B cell (primary cell): ENCODE measurements around the gene CYTL1. TPM values are rescaled to one million over a fixed set of nuclear protein-coding genes. Genes with fewer than 3 reads are reported as not detected.

Experiments used
- ATAC-seq: fragments of 200-7000 bp; cut with Tn5 transposase; one replicate; pipeline ENCODE4 v1.10.0; 2021; ENCODE audit warnings: low read depth, mild to moderate bottlenecking, moderate number of reproducible peaks, moderate library complexity
- CTCF ChIA-PET: fragments of 350-600 bp; sonication (Branson Sonifier 250); formaldehyde crosslinking; loops from one replicate; lab custom pipeline; 2021; ENCODE audit warnings: antibody characterized with exemption, inconsistent platforms; lab: Charles Lee
- POLR2A ChIA-PET: fragments of 350-600 bp; sonication (Branson Sonifier 250); formaldehyde crosslinking; loops from one replicate; lab custom pipeline; 2021; ENCODE audit warnings: antibody characterized with exemption; lab: Charles Lee
- DNase-seq: peaks from one replicate; pipeline ENCODE4 v3.0.0; 2013
- H2AFZ ChIP-seq: 2 replicates; pipeline ENCODE4 v1.6.1; 2012; ENCODE audit warnings: mild to moderate bottlenecking, low read depth, low read length; ENCODE audit not compliant: insufficient read depth, poor library complexity, severe bottlenecking
- H3K27ac ChIP-seq, 2 donors: 1 replicate in 1 of 2; 2 replicates in 1 of 2; pipeline ENCODE4 v1.5.1; 2012 to 2013; ENCODE audit warnings: low read length in 2 of 2, mild to moderate bottlenecking in 2 of 2, moderate library complexity in 1 of 2
- H3K27me3 ChIP-seq, 4 experiments: fragments of 200-600 bp in 1 of 4; sonication (generic) in 1 of 4; replicated peaks in 1 of 4; 1 replicate in 2 of 4; 2 replicates in 2 of 4; pipeline versions ENCODE4 v1.6.1 to v1.7.0; 2013 to 2016; ENCODE audit warnings: low read length in 3 of 4, mild to moderate bottlenecking in 2 of 4, mixed read lengths in 1 of 4, moderate library complexity in 1 of 4; ENCODE audit not compliant: insufficient read depth in 4 of 4, control insufficient read depth in 3 of 4; ENCODE audit errors: control extremely low read depth in 1 of 4
- H3K36me3 ChIP-seq, 2 experiments: replicated peaks in 1 of 2; 1 replicate in 1 of 2; 2 replicates in 1 of 2; pipeline versions ENCODE4 v1.6.1 to v1.7.1; 2013; ENCODE audit warnings: low read length in 1 of 2; ENCODE audit not compliant: insufficient read depth in 2 of 2, control insufficient read depth in 1 of 2; ENCODE audit errors: control extremely low read depth in 1 of 2, extremely low read depth in 1 of 2
- H3K4me1 ChIP-seq, 2 donors: fragments of 200-600 bp in 1 of 2; sonication (generic) in 1 of 2; 1 replicate in 1 of 2; 2 replicates in 1 of 2; pipeline versions ENCODE4 v1.5.1 to v1.6.1; 2013 to 2017; ENCODE audit warnings: low read length in 2 of 2; ENCODE audit not compliant: control insufficient read depth in 2 of 2, insufficient read depth in 2 of 2
- H3K4me2 ChIP-seq: replicated peaks from 2 replicates; pipeline ENCODE3; 2012; ENCODE audit warnings: mild to moderate bottlenecking, low read depth, low read length; ENCODE audit not compliant: poor library complexity, severe bottlenecking
- H3K4me3 ChIP-seq, 5 experiments: fragments of 200-600 bp in 1 of 5; sonication (generic) in 1 of 5; 1 replicate in 3 of 5; 2 replicates in 2 of 5; pipeline versions ENCODE4 v1.5.1 to v1.7.0; 2011 to 2016; ENCODE audit warnings: low read length in 4 of 5, mild to moderate bottlenecking in 4 of 5, low read depth in 2 of 5, control low read depth in 1 of 5, moderate library complexity in 1 of 5; ENCODE audit not compliant: insufficient read depth in 1 of 5; ENCODE audit errors: control extremely low read depth in 1 of 5, extremely low read depth in 1 of 5
- H3K79me2 ChIP-seq: fragments of 200-600 bp; sonication (generic); one replicate; pipeline ENCODE4 v1.6.0; 2016; ENCODE audit warnings: low read length; ENCODE audit not compliant: control insufficient read depth, insufficient read depth
- H3K9ac ChIP-seq: fragments of 200-600 bp; sonication (generic); 2 replicates; pipeline ENCODE4 v1.6.1; 2017; ENCODE audit warnings: mild to moderate bottlenecking, low read length, moderate library complexity
- H3K9me3 ChIP-seq, 3 donors: one replicate each; pipeline versions ENCODE4 v1.6.1 to v1.7.1; 2013; ENCODE audit warnings: low read length in 2 of 3; ENCODE audit not compliant: control insufficient read depth in 2 of 3, insufficient read depth in 1 of 3; ENCODE audit errors: control extremely low read depth in 1 of 3
- H4K20me1 ChIP-seq: 2 replicates; pipeline ENCODE4 v1.6.0; 2012; ENCODE audit warnings: mild to moderate bottlenecking, low read length; ENCODE audit not compliant: insufficient read depth, control insufficient read depth, poor library complexity, severe bottlenecking
- H3K27ac Mint-ChIP-seq: one replicate; pipeline ENCODE4 v1.8.0; 2021; ENCODE audit warnings: mixed read lengths
- H3K27me3 Mint-ChIP-seq: one replicate; pipeline ENCODE4 v1.8.0; 2021; ENCODE audit warnings: mixed read lengths
- H3K4me1 Mint-ChIP-seq: one replicate; pipeline ENCODE4 v1.8.0; 2021; ENCODE audit warnings: mixed read lengths
- H3K4me3 Mint-ChIP-seq: one replicate; pipeline ENCODE4 v1.8.0; 2021; ENCODE audit warnings: mixed read lengths
- H3K9me3 Mint-ChIP-seq: one replicate; pipeline ENCODE4 v1.8.0; 2022; ENCODE audit warnings: mixed read lengths; ENCODE audit not compliant: insufficient read depth
- EZH2 ChIP-seq: IDR thresholded peaks from 2 replicates; pipeline ENCODE4 v1.6.1; 2012; ENCODE audit warnings: borderline replicate concordance, low read depth, mild to moderate bottlenecking, moderate library complexity, low read length; ENCODE audit not compliant: insufficient read depth, poor library complexity, severe bottlenecking
- WGBS: methylation state at CpG from one replicate; pipeline ENCODE4 v1.1.5; 2013; ENCODE audit warnings: missing lambda C conversion rate; ENCODE audit not compliant: insufficient coverage; 5-methylcytosine and 5-hydroxymethylcytosine counted together
- intact Hi-C: fragments of 100-400 bp; cut with micrococcal nuclease; formaldehyde crosslinking; loops from one replicate; pipeline ENCODE4 v1.10.0; 2022
- polyA plus RNA-seq: library from polyadenylated mRNA; depleted of rRNA; stranded (reverse); fragments of >200 nt; gene quantifications from 2 replicates; pipeline ENCODE4 v1.2.3, GENCODE V29; 2012
- total RNA-seq, 2 donors: library from RNA; stranded (reverse); fragments of 120-200 nt in 1 of 2; gene quantifications; 1 replicate in 1 of 2; 2 replicates in 1 of 2; pipeline versions ENCODE4 v1.2.3 to v1.2.4, GENCODE V29; 2013 to 2022
- TF ChIP-seq, protein P1 (sequence below): fragments of 200-600 bp; IDR thresholded peaks from one replicate; pipeline ENCODE4 v1.8.0; 2022; ENCODE audit warnings: antibody characterized with exemption, mild to moderate bottlenecking

The CYTL1 gene
- total and polyA plus RNA-seq, 2 donors (not counting 1 experiment from before 2014, with no cell fraction given): not detected

DNA sequence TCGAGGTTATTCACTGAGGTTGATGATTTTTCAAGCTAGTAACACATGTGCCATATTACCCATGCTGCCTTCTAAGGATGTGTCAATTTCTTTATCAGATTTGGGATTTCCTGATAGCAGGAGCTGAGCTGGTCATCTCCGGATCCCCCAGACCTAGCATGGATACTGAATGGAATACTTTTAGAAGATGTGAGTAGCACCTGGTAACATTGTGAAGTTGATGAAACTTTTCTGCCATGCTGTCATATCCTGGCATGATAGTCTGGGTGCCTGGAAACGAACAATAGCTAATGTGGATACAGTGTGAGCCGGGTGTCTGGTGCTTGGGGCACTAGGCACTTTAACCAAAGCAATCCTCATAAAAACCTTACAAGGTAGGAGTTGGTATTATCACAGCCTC lies 11.0 kb upstream of the CYTL1 start:
- intact Hi-C loops: no loop called here

DNA sequence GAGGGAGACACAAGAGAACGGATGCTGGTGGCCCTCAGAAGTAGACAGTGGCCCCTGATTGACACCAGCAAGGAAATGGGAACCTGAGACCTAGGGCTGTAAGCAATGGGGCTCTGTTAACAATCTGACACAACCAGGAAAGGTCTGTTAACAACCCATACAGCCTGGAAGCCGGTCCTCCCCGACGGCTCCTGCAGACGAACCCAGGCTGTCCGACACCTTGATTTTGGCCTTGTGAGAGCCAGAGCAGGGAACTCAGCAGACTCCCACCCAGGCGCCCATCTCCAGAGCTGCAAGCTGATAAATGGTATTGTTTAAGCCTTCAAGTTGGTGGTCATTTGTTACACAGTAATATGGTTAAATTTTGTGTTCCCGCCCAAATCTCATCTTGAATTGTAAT lies 10.2 kb upstream of the CYTL1 start:
- Histone ChIP-seq H3K27me3 (no peaks in the 10 kb centered on the region), H3K4me3 (no peak overlapping the region), H3K4me2 (no peak overlapping the region), H3K9me3 (peaks cover 0 to 7% (median 0%) of the 10 kb centered on the region in 3 donors), H3K27ac (no peak overlapping the region), H2AFZ (no peak overlapping the region), H4K20me1 (no peaks in the 10 kb centered on the region), H3K9ac (no peak overlapping the region), H3K4me1 (peaks cover 0 to 6% of the 10 kb centered on the region in 2 donors), H3K79me2 (no peaks in the 10 kb centered on the region), H3K36me3 (no peaks in the 10 kb centered on the region)
- ATAC-seq: no peak
- no peak overlapping the region for H3K27ac Mint-ChIP-seq
- intact Hi-C loops: no loop called here
- H3K9me3 Mint-ChIP-seq: no peaks in the 10 kb centered on the region
- peaks cover 20% of the 10 kb centered on the region for H3K27me3 Mint-ChIP-seq
- no peak overlapping the region for H3K4me3 Mint-ChIP-seq
- 95% methylated on average over 5 of the region's 8 CpGs for WGBS
- peaks cover 9% of the 10 kb centered on the region for H3K4me1 Mint-ChIP-seq
- no peak for DNase-seq
- ChIA-PET POLR2A (no interaction called here), CTCF (no interaction called here)
- TF ChIP-seq EZH2: no peak
- TF ChIP-seq, protein P1, sequence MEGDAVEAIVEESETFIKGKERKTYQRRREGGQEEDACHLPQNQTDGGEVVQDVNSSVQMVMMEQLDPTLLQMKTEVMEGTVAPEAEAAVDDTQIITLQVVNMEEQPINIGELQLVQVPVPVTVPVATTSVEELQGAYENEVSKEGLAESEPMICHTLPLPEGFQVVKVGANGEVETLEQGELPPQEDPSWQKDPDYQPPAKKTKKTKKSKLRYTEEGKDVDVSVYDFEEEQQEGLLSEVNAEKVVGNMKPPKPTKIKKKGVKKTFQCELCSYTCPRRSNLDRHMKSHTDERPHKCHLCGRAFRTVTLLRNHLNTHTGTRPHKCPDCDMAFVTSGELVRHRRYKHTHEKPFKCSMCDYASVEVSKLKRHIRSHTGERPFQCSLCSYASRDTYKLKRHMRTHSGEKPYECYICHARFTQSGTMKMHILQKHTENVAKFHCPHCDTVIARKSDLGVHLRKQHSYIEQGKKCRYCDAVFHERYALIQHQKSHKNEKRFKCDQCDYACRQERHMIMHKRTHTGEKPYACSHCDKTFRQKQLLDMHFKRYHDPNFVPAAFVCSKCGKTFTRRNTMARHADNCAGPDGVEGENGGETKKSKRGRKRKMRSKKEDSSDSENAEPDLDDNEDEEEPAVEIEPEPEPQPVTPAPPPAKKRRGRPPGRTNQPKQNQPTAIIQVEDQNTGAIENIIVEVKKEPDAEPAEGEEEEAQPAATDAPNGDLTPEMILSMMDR: no peak

More for the DNA sequence above, 11.0 kb upstream of the CYTL1 start:
- Histone ChIP-seq H3K4me3 (no peak overlapping the region), H3K27me3 (no peaks in the 10 kb centered on the region), H3K9ac (no peak overlapping the region), H3K4me1 (peaks cover 0 to 6% of the 10 kb centered on the region in 2 donors), H2AFZ (no peak overlapping the region), H3K9me3 (peaks cover 0 to 3% (median 0%) of the 10 kb centered on the region in 3 donors), H3K36me3 (no peaks in the 10 kb centered on the region), H3K79me2 (no peaks in the 10 kb centered on the region), H3K27ac (no peak overlapping the region), H3K4me2 (no peak overlapping the region), H4K20me1 (no peaks in the 10 kb centered on the region)
- Mint-ChIP-seq H3K9me3 (no peaks in the 10 kb centered on the region), H3K4me1 (peaks cover 9% of the 10 kb centered on the region), H3K27ac (no peak overlapping the region), H3K4me3 (no peak overlapping the region), H3K27me3 (peaks cover 19% of the 10 kb centered on the region)
- WGBS: 96% methylated on average over 3 of the region's 4 CpGs
- POLR2A ChIA-PET: interaction anchor here (0.6 kb wide), 1 partner anchor 87 kb away, joined by 4 read pairs; no protein-coding TSS in a partner anchor
- TF ChIP-seq, protein P1: no peak
- TF ChIP-seq EZH2: no peak
- CTCF ChIA-PET: no interaction called here
- ATAC-seq (no peak), DNase-seq (no peak)
